HepG2 (cell line): ENCODE results near the gene ARHGAP45. TPM values are rescaled to one million over a fixed set of nuclear protein-coding genes. Genes with fewer than 3 reads are reported as not detected.

Experiments used
- ATAC-seq: fragments of 200-7000 bp; cut with Tn5 transposase; 3 replicates; pipeline ENCODE4 v1.9.1; 2020; ENCODE audit warnings: mild to moderate bottlenecking, moderate library complexity
- BruUV-seq: library from RNA; stranded (reverse); fragments of 400-500 nt; replicated peaks from 2 replicates; lab custom pipeline; 2021; lab: Mats Ljungman, UMichigan
- CTCF ChIA-PET: fragments of 300-600 bp; formaldehyde crosslinking; extraction: SDS; loops from one replicate; lab custom pipeline; 2021; ENCODE audit warnings: low total read pairs, inconsistent platforms, low intra/inter-chr PET ratio; lab: Yijun Ruan, JAX
- POLR2A ChIA-PET: fragments of 350-600 bp; sonication (Branson Sonifier 250); formaldehyde crosslinking; loops from one replicate; lab custom pipeline; 2020; ENCODE audit warnings: antibody characterized with exemption, inconsistent platforms; lab: Yijun Ruan, JAX
- DNase-seq: peaks from one replicate; pipeline ENCODE4 v3.0.0-alpha.2; 2015; ENCODE audit warnings: low spot score
- FAIRE-seq: peaks from 3 replicates; lab custom pipeline; 2011; peaks lifted over from hg19 to GRCh38; lab: Jason Lieb, UNC
- H2AFZ ChIP-seq: one replicate; pipeline ENCODE4 v1.6.1; 2011; ENCODE audit warnings: low read length, inconsistent platforms
- H3K27ac ChIP-seq: fragments of 300-600 bp; 3 replicates; pipeline ENCODE4 v1.8.0; 2011; ENCODE audit warnings: mixed run types, mild to moderate bottlenecking, mixed read lengths, low read length, inconsistent platforms; ENCODE audit not compliant: insufficient read depth; ENCODE audit errors: extremely low read length
- H3K27me3 ChIP-seq, 2 experiments: fragments of 200-600 bp in 1 of 2; 2 replicates in 1 of 2; 3 replicates in 1 of 2; pipeline versions ENCODE4 v1.6.0 to v1.8.0; 2011; ENCODE audit warnings: low read length in 2 of 2, mild to moderate bottlenecking in 2 of 2, moderate library complexity in 2 of 2, inconsistent platforms in 1 of 2; ENCODE audit not compliant: insufficient read depth in 2 of 2, control insufficient read depth in 1 of 2
- H3K36me3 ChIP-seq, 2 experiments: fragments of 200-600 bp in 1 of 2; replicated peaks in 1 of 2; 2 replicates in 1 of 2; 3 replicates in 1 of 2; pipeline versions ENCODE4 v1.5.1 to v1.8.0; 2011; ENCODE audit warnings: low read length in 2 of 2, inconsistent platforms in 1 of 2; ENCODE audit not compliant: insufficient read depth in 2 of 2, control insufficient read depth in 1 of 2
- H3K4me1 ChIP-seq: 2 replicates; pipeline ENCODE4 v1.5.1; 2012; ENCODE audit warnings: low read length, inconsistent platforms; ENCODE audit not compliant: insufficient read depth
- H3K4me2 ChIP-seq: 2 replicates; pipeline ENCODE4 v1.6.0; 2011; ENCODE audit warnings: low read depth, low read length, inconsistent platforms
- H3K4me3 ChIP-seq, 3 experiments: fragments of 200-600 bp in 1 of 3; sonication (generic), shearing (Covaris generic) in 1 of 3; replicated peaks in 1 of 3; 2 replicates each; pipeline ENCODE4 v1.5.1; 2011 to 2016; ENCODE audit warnings: low read length in 3 of 3, inconsistent platforms in 2 of 3, low read depth in 2 of 3, mild to moderate bottlenecking in 2 of 3, control low read depth in 1 of 3, mixed read lengths in 1 of 3; ENCODE audit not compliant: insufficient read depth in 1 of 3
- H3K79me2 ChIP-seq: one replicate; pipeline ENCODE4 v1.6.1; 2011; ENCODE audit warnings: low read length, inconsistent platforms; ENCODE audit not compliant: insufficient read depth
- H3K9ac ChIP-seq: 2 replicates; pipeline ENCODE4 v1.6.0; 2011; ENCODE audit warnings: mild to moderate bottlenecking, low read depth, low read length, inconsistent platforms; ENCODE audit not compliant: insufficient read depth
- H3K9me3 ChIP-seq: 2 replicates; pipeline ENCODE4 v1.5.1; 2012; ENCODE audit warnings: mild to moderate bottlenecking, low read length
- H4K20me1 ChIP-seq: 2 replicates; pipeline ENCODE4 v1.6.0; 2011; ENCODE audit warnings: inconsistent platforms, mild to moderate bottlenecking, low read length, moderate library complexity; ENCODE audit not compliant: insufficient read depth
- HDAC1 ChIP-seq: sonication (generic); formaldehyde crosslinking; IDR thresholded peaks from 2 replicates; pipeline ENCODE4 v1.5.1; 2020; ENCODE audit warnings: mild to moderate bottlenecking, missing genetic modification reagents
- PCBP2 ChIP-seq: fragments of 200-400 bp; formaldehyde crosslinking; optimal IDR thresholded peaks from 2 replicates; pipeline ENCODE3; 2018; ENCODE audit warnings: low read length, low read depth; ENCODE audit not compliant: poor library complexity, severe bottlenecking
- SNRNP70 ChIP-seq: fragments of 200-400 bp; formaldehyde crosslinking; IDR thresholded peaks from 2 replicates; pipeline ENCODE4 v1.6.1; 2017; ENCODE audit warnings: mild to moderate bottlenecking, low read depth, low read length, moderate library complexity
- TBX2 ChIP-seq: sonication (generic); formaldehyde crosslinking; IDR thresholded peaks from 2 replicates; pipeline ENCODE4 v1.5.0; 2020; ENCODE audit warnings: missing genetic modification reagents, mild to moderate bottlenecking, borderline replicate concordance
- ZNF326 ChIP-seq: sonication (generic); formaldehyde crosslinking; IDR thresholded peaks from 2 replicates; pipeline ENCODE4 v1.4.0; 2020; ENCODE audit warnings: missing genetic modification reagents, borderline replicate concordance
- ZNF44 ChIP-seq: sonication (generic); formaldehyde crosslinking; IDR thresholded peaks from 2 replicates; pipeline ENCODE4 v1.5.1; 2020; ENCODE audit warnings: mild to moderate bottlenecking, missing genetic modification reagents
- ZNF556 ChIP-seq: sonication (generic); formaldehyde crosslinking; IDR thresholded peaks from 2 replicates; pipeline ENCODE4 v1.4.0; 2020; ENCODE audit warnings: mild to moderate bottlenecking, missing genetic modification reagents, borderline replicate concordance
- ZNF629 ChIP-seq: sonication (generic); formaldehyde crosslinking; conservative IDR thresholded peaks from 2 replicates; pipeline ENCODE4 v1.5.0; 2020; ENCODE audit warnings: missing genetic modification reagents
- ZNF710 ChIP-seq: sonication (generic); formaldehyde crosslinking; IDR thresholded peaks from 2 replicates; pipeline ENCODE4 v1.5.0; 2020; ENCODE audit warnings: mild to moderate bottlenecking, missing genetic modification reagents, borderline replicate concordance
- WGBS: methylation state at CpG from one replicate; pipeline ENCODE4 v1.1.6; 2017; ENCODE audit warnings: low lambda C conversion rate; 5-methylcytosine and 5-hydroxymethylcytosine counted together
- in situ Hi-C: cut with HindIII; loops from 2 replicates; pipeline ENCODE4 v1.10.0; 2017; ENCODE audit warnings: low pct_unique_long_range_greater_than_20kb; ENCODE audit not compliant: extremely low pct_ligation_motif_present
- intact Hi-C: fragments of 100-400 bp; cut with micrococcal nuclease; formaldehyde crosslinking; loops from one replicate; pipeline ENCODE4 v1.10.0; 2022; ENCODE audit not compliant: unreplicated experiment
- polyA plus RNA-seq, 8 experiments: library from polyadenylated mRNA; depleted of rRNA in 3 of 8; stranded (reverse) in 7 of 8; unstranded in 1 of 8; fragments of >200 nt; fragmentation: Illumina TruSeq in 4 of 8; extraction: Trizol in 4 of 8; gene quantifications; 2 replicates each; pipeline versions ENCODE4 v1.2.1 to v1.2.3, GENCODE V29; 2011 to 2016; ENCODE audit warnings: low read depth in 4 of 8, missing spikeins in 1 of 8, mixed read lengths in 1 of 8; ENCODE audit not compliant: insufficient read depth in 1 of 8
- total RNA-seq, 5 experiments: library from RNA; depleted of rRNA; stranded (reverse); fragments of >200 nt; fragmentation: Illumina TruSeq; extraction: Trizol; gene quantifications; 2 replicates each; pipeline ENCODE4 v1.2.3, GENCODE V29; 2016; ENCODE audit warnings: low read depth in 1 of 5
- TF ChIP-seq, protein P1 (sequence below): sonication (generic); formaldehyde crosslinking; IDR thresholded peaks from 2 replicates; pipeline ENCODE4 v1.5.0; 2020; ENCODE audit warnings: mild to moderate bottlenecking, missing genetic modification reagents

Gene ARHGAP45
- total and polyA plus RNA-seq, 2 of the 13 experiments (the other 11 are each of a cell fraction or from before 2014, with no cell fraction given), result 0.84 to 32.0 TPM

DNA sequence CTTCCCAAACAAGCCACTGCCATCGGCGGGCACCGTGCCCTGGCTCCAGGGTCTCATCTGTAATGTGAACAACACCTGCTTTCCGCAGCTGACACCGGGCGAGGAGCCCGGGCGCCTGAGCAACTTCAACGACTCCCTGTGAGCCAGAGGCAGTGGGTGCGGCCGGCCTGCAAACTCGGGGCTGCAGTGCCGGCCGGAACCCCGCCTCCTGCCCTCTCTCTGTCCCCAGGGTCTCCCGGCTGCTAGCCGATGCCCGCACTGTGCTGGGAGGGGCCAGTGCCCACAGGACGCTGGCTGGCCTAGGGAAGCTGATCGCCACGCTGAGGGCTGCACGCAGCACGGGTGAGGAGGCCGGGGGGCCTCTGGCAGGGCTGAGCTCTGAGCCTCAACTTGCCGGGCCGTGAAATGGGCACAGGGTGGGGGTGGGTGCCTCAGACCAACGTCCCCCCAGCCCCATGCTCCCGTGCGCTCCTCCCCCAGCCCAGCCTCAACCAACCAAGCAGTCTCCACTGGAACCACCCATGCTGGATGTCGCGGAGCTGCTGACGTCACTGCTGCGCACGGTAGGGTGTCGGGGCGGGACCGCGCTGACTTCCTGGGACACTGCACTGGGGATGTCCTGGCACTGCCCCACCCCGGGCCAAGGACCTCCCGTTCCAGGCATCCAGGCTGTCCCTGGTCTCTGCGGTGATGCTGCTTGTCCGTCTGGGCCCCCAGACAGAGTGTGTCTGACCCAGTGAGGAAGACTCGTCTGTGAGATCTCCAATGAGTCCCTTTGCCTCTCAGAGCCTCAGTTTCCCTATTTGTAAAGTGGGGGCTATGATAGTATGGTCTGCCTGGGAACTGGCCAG lies 24.9 kb upstream of the ARHGAP45 start:
- no peak for FAIRE-seq
- Histone ChIP-seq H4K20me1 (no peaks in the 10 kb centered on the region), H3K27me3 (no peaks in the 10 kb centered on the region), H3K36me3 (peaks cover 0 to 8% of the 10 kb centered on the region in 2 experiments; a peak in 4 of 5 replicates), H3K4me1 (peaks cover 44% of the 10 kb centered on the region), H3K9ac (no peak overlapping the region), H2AFZ (no peak overlapping the region), H3K4me3 (no peak overlapping the region), H3K79me2 (no peaks in the 10 kb centered on the region), H3K9me3 (no peaks in the 10 kb centered on the region), H3K27ac (no peak overlapping the region), H3K4me2 (peak overlapping the region; percentile 98; the same call in 1 of the 2 replicates)
- TF ChIP-seq ZNF556 (CRISPR knock-in tag) (no peak), ZNF629 (CRISPR knock-in tag) (peak; percentile 92), HDAC1 (CRISPR knock-in tag) (0 out of 2 replicates have a peak, but pooled peaks have one; percentile 9)
- ChIA-PET CTCF (no interaction called here), POLR2A (interaction anchor here (1.1 to 4.1 kb wide), 3 partner anchors 9 to 14 kb away, joined by 3 to 71 read pairs (median 6); partner anchors contain the start of gene CNN2)
- DNase-seq, result no peak
- no TSS peak for BruUV-seq
- 100% methylated on average over 4 of the region's 43 CpGs for WGBS
- ATAC-seq, result no peak
- in situ Hi-C loops (no loop called here), intact Hi-C loops (no loop called here)

DNA sequence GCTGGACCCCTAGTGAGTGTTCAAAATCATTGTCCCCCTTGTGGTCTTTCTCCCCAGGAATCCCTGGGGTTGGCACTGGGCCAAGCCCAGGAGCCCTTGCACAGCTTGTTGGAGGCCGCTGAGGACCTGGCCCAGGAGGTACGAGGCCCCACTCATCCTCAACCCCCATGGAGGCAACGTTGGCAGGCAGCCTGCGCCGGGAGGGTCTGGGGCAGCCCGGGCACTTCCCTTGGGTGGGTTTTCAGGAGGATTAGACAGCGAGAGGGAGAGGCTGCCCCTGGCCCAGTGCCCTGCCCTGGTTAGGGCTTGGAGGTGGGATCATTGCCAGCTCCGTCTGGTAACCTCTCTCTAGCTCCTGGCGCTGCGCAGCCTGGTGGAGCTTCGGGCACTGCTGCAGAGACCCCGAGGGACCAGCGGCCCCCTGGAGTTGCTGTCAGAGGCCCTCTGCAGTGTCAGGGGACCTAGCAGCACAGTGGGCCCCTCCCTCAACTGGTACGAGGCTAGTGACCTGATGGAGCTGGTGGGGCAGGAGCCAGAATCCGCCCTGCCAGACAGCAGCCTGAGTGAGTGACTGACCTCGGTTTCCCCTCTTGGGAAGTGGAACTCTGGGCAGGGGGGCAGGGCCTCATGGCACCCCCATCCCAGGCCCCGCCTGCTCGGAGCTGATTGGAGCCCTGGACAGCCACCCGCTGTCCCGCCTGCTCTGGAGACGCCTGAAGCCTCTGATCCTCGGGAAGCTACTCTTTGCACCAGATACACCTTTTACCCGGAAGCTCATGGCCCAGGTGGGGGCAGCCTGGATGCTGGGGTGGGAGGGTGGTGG lies 24.1 kb upstream of the ARHGAP45 start:
- FAIRE-seq (no peak), ATAC-seq (no peak), DNase-seq (no peak)
- no peaks in the 10 kb centered on the region for H3K27me3 ChIP-seq
- no peak overlapping the region for H2AFZ ChIP-seq
- in situ Hi-C loops (no loop called here), intact Hi-C loops (no loop called here)
- H3K9ac ChIP-seq, result no peak overlapping the region
- H3K27ac ChIP-seq, result no peak overlapping the region
- BruUV-seq, result no TSS peak
- WGBS, result 78% methylated on average over 7 of the region's 23 CpGs
- H3K79me2 ChIP-seq, result no peaks in the 10 kb centered on the region
- CTCF ChIA-PET, result no interaction called here
- H3K4me1 ChIP-seq, result peaks cover 44% of the 10 kb centered on the region
- no peak overlapping the region for H3K4me3 ChIP-seq
- peaks cover 0 to 3% of the 10 kb centered on the region in 2 experiments; a peak in 1 of 5 replicates for H3K36me3 ChIP-seq
- no peaks in the 10 kb centered on the region for H3K9me3 ChIP-seq
- POLR2A ChIA-PET, result interaction anchor here (0.5 to 1.2 kb wide), 3 partner anchors 8 to 328 kb away, joined by 3 read pairs; no protein-coding TSS in a partner anchor
- H3K4me2 ChIP-seq, result no peak overlapping the region
- no peaks in the 10 kb centered on the region for H4K20me1 ChIP-seq
- TF ChIP-seq TBX2, result no peak
- no peak for TF ChIP-seq ZNF710
- TF ChIP-seq SNRNP70, result no peak
- TF ChIP-seq PCBP2, result no peak
- no peak for TF ChIP-seq ZNF44 (CRISPR knock-in tag)
- TF ChIP-seq, protein P1, sequence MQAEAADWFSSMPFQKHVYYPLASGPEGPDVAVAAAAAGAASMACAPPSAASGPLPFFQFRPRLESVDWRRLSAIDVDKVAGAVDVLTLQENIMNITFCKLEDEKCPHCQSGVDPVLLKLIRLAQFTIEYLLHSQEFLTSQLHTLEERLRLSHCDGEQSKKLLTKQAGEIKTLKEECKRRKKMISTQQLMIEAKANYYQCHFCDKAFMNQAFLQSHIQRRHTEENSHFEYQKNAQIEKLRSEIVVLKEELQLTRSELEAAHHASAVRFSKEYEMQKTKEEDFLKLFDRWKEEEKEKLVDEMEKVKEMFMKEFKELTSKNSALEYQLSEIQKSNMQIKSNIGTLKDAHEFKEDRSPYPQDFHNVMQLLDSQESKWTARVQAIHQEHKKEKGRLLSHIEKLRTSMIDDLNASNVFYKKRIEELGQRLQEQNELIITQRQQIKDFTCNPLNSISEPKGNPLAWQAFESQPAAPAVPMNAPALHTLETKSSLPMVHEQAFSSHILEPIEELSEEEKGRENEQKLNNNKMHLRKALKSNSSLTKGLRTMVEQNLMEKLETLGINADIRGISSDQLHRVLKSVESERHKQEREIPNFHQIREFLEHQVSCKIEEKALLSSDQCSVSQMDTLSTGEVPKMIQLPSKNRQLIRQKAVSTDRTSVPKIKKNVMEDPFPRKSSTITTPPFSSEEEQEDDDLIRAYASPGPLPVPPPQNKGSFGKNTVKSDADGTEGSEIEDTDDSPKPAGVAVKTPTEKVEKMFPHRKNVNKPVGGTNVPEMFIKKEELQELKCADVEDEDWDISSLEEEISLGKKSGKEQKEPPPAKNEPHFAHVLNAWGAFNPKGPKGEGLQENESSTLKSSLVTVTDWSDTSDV (CRISPR knock-in tag), result no peak
- no peak for TF ChIP-seq ZNF326 (CRISPR knock-in tag)
